Trophoblast cell (in vitro differentiated cells and primary cell): ENCODE measurements around the gene HTRA2.

Experiments used
- DNase-seq, 2 donors: peaks; one replicate each; pipeline ENCODE4 v3.0.0-alpha.2; 2016
- H2AFZ ChIP-seq: 2 replicates; pipeline ENCODE4 v1.6.1; 2013; ENCODE audit warnings: low read length, moderate library complexity, mild to moderate bottlenecking; ENCODE audit not compliant: insufficient read depth, poor library complexity
- H2AK5ac ChIP-seq: 2 replicates; pipeline ENCODE4 v1.6.1; 2013; ENCODE audit warnings: mild to moderate bottlenecking, low read length
- H2BK120ac ChIP-seq: 2 replicates; pipeline ENCODE4 v1.6.1; 2013; ENCODE audit warnings: low read length, mild to moderate bottlenecking, moderate library complexity; ENCODE audit not compliant: insufficient read depth, poor library complexity
- H2BK12ac ChIP-seq: 2 replicates; pipeline ENCODE4 v1.6.1; 2013; ENCODE audit warnings: mild to moderate bottlenecking, low read length, moderate library complexity
- H2BK5ac ChIP-seq: 2 replicates; pipeline ENCODE4 v1.6.1; 2013; ENCODE audit warnings: low read length, low read depth, moderate library complexity, mild to moderate bottlenecking; ENCODE audit not compliant: poor library complexity
- H3K14ac ChIP-seq: 2 replicates; pipeline ENCODE4 v1.6.1; 2013; ENCODE audit warnings: mild to moderate bottlenecking, low read length
- H3K18ac ChIP-seq: 2 replicates; pipeline ENCODE4 v1.6.1; 2013; ENCODE audit warnings: mild to moderate bottlenecking, low read length
- H3K23ac ChIP-seq: 2 replicates; pipeline ENCODE4 v1.6.1; 2013; ENCODE audit warnings: low read length
- H3K27ac ChIP-seq: 2 replicates; pipeline ENCODE4 v1.5.1; 2013; ENCODE audit warnings: low read depth, mild to moderate bottlenecking, inconsistent platforms, low read length, moderate library complexity
- H3K27me3 ChIP-seq: 2 replicates; pipeline ENCODE4 v1.6.1; 2013; ENCODE audit warnings: inconsistent platforms, mild to moderate bottlenecking, low read length, moderate library complexity; ENCODE audit not compliant: insufficient read depth
- H3K36me3 ChIP-seq, 2 experiments: 1 replicate in 1 of 2; 2 replicates in 1 of 2; pipeline ENCODE4 v1.6.1; 2013; ENCODE audit warnings: low read length in 2 of 2, mild to moderate bottlenecking in 2 of 2, moderate library complexity in 1 of 2; ENCODE audit not compliant: insufficient read depth in 2 of 2, control insufficient read depth in 1 of 2
- H3K4ac ChIP-seq: 2 replicates; pipeline ENCODE4 v1.6.1; 2013; ENCODE audit warnings: low read depth, mild to moderate bottlenecking, low read length, moderate library complexity
- H3K4me1 ChIP-seq, 2 experiments: 1 replicate in 1 of 2; 2 replicates in 1 of 2; pipeline ENCODE4 v1.6.1; 2013; ENCODE audit warnings: low read length in 2 of 2, mild to moderate bottlenecking in 2 of 2, moderate library complexity in 1 of 2; ENCODE audit not compliant: insufficient read depth in 2 of 2, control insufficient read depth in 1 of 2
- H3K4me2 ChIP-seq: 2 replicates; pipeline ENCODE4 v1.6.1; 2013; ENCODE audit warnings: inconsistent platforms, mild to moderate bottlenecking, low read length, moderate library complexity
- H3K4me3 ChIP-seq: 2 replicates; pipeline ENCODE4 v1.5.1; 2013; ENCODE audit warnings: mild to moderate bottlenecking, low read depth, low read length, inconsistent platforms
- H3K79me1 ChIP-seq: one replicate; pipeline ENCODE4 v1.6.1; 2013; ENCODE audit warnings: low read length
- H3K79me2 ChIP-seq: 2 replicates; pipeline ENCODE4 v1.6.1; 2013; ENCODE audit warnings: low read length, mild to moderate bottlenecking; ENCODE audit not compliant: control insufficient read depth, insufficient read depth, poor library complexity
- H3K9ac ChIP-seq: 2 replicates; pipeline ENCODE4 v1.6.1; 2013; ENCODE audit warnings: mild to moderate bottlenecking, low read length
- H3K9me3 ChIP-seq: 2 replicates; pipeline ENCODE4 v1.6.1; 2013; ENCODE audit warnings: low read depth, mild to moderate bottlenecking, control low read depth, inconsistent platforms, low read length; ENCODE audit not compliant: insufficient read depth
- H4K12ac ChIP-seq: 2 replicates; pipeline ENCODE4 v1.6.1; 2013; ENCODE audit warnings: low read depth, mild to moderate bottlenecking, low read length, moderate library complexity
- H4K8ac ChIP-seq: 2 replicates; pipeline ENCODE4 v1.6.1; 2013; ENCODE audit warnings: low read depth, mild to moderate bottlenecking, low read length, moderate library complexity
- H4K91ac ChIP-seq: one replicate; pipeline ENCODE4 v1.6.1; 2013; ENCODE audit warnings: low read depth, mild to moderate bottlenecking, low read length, moderate library complexity
- WGBS: extraction: QIAGEN DNeasy Blood & Tissue Kit; methylation state at CpG from one replicate; pipeline ENCODE4 v1.1.7; 2013; ENCODE audit warnings: missing lambda C conversion rate; ENCODE audit not compliant: insufficient read length, insufficient coverage; ENCODE audit errors: extremely low coverage; 5-methylcytosine and 5-hydroxymethylcytosine counted together

The HTRA2 gene

GRCh38 chr2:74514368-74515270 is 15.1 kb upstream of the HTRA2 start, which contains the start of gene TLX2:
TLX2 (plus strand) TSS chr2:74514450; CDS start chr2:74514807, 357 bp downstream.
- Histone ChIP-seq H3K9ac (no peak within 1 kb of the TSS), H3K27ac (no peak within 1 kb of the TSS), H3K4me1 (peaks cover 6 to 10% of the 10 kb centered on the region in 2 experiments), H3K23ac (no peak within 1 kb of the TSS), H4K8ac (no peak within 1 kb of the TSS), H2BK5ac (no peak within 1 kb of the TSS), H3K4ac (no peak within 1 kb of the TSS), H3K4me2 (no peak within 1 kb of the TSS), H4K91ac (no peak within 1 kb of the TSS), H3K79me2 (no peaks in the 10 kb centered on the region), H3K14ac (no peak within 1 kb of the TSS), H2BK120ac (no peak within 1 kb of the TSS), H3K36me3 (no peaks in the 10 kb centered on the region), H3K9me3 (peaks cover 16% of the 10 kb centered on the region), H2AFZ (no peak within 1 kb of the TSS), H4K12ac (no peak within 1 kb of the TSS), H3K18ac (no peak within 1 kb of the TSS), H3K79me1 (no peaks in the 10 kb centered on the region), H3K27me3 (peaks cover 80% of the 10 kb centered on the region), H2AK5ac (no peak within 1 kb of the TSS), H3K4me3 (no peak within 1 kb of the TSS), H2BK12ac (no peak within 1 kb of the TSS)
- WGBS, result no CpG with 5 or more reads among the region's 82 CpGs
- no peak for DNase-seq

- no peak overlapping the region for H2BK5ac ChIP-seq
- H2BK120ac ChIP-seq, result no peak overlapping the region
- H3K18ac ChIP-seq, result no peak overlapping the region
- H3K36me3 ChIP-seq, result no peaks in the 10 kb centered on the region
- H4K12ac ChIP-seq, result no peak overlapping the region
- no peak overlapping the region for H4K91ac ChIP-seq
- H3K4me2 ChIP-seq, result peak overlapping the region; percentile 39
- no peak overlapping the region for H2AFZ ChIP-seq
- no peaks in the 10 kb centered on the region for H3K79me2 ChIP-seq
- H2AK5ac ChIP-seq, result no peak overlapping the region
- H4K8ac ChIP-seq, result no peak overlapping the region
- WGBS, result no CpG with 5 or more reads among the region's 60 CpGs
- H2BK12ac ChIP-seq, result no peak overlapping the region
- H3K27ac ChIP-seq, result no peak overlapping the region
- DNase-seq, result no peak
- no peak overlapping the region for H3K14ac ChIP-seq
- peaks cover 6 to 10% of the 10 kb centered on the region in 2 experiments for H3K4me1 ChIP-seq
- peak overlapping the region; percentile 42 for H3K4me3 ChIP-seq
- H3K9me3 ChIP-seq, result peaks cover 16% of the 10 kb centered on the region
- H3K9ac ChIP-seq, result no peak overlapping the region
- no peak overlapping the region for H3K23ac ChIP-seq
- no peaks in the 10 kb centered on the region for H3K79me1 ChIP-seq
- peaks cover 75% of the 10 kb centered on the region for H3K27me3 ChIP-seq
- no peak overlapping the region for H3K4ac ChIP-seq
Measured at GRCh38 chr2:74515271-74515980, 14.3 kb upstream of the HTRA2 start.

- Histone ChIP-seq H4K8ac (no peak overlapping the region), H3K27ac (no peak overlapping the region), H3K9ac (no peak overlapping the region), H3K4me2 (peak overlapping the region; percentile 39), H3K9me3 (peaks cover 16% of the 10 kb centered on the region), H4K12ac (no peak overlapping the region), H2BK12ac (no peak overlapping the region), H3K14ac (no peak overlapping the region), H3K4me3 (no peak overlapping the region), H2AK5ac (no peak overlapping the region), H3K27me3 (peaks cover 74% of the 10 kb centered on the region), H3K4ac (no peak overlapping the region), H2BK120ac (no peak overlapping the region), H4K91ac (no peak overlapping the region), H3K36me3 (no peaks in the 10 kb centered on the region), H3K4me1 (peaks cover 6 to 10% of the 10 kb centered on the region in 2 experiments), H3K23ac (no peak overlapping the region), H2AFZ (no peak overlapping the region), H3K79me2 (no peaks in the 10 kb centered on the region), H3K79me1 (no peaks in the 10 kb centered on the region), H2BK5ac (no peak overlapping the region), H3K18ac (no peak overlapping the region)
- WGBS, result no CpG with 5 or more reads among the region's 72 CpGs
- DNase-seq, result no peak
Measured at GRCh38 chr2:74515981-74516633, 13.6 kb upstream of the HTRA2 start.

- no peak overlapping the region for H3K4me3 ChIP-seq
- peaks cover 68% of the 10 kb centered on the region for H3K27me3 ChIP-seq
- no peak for DNase-seq
- no peak overlapping the region for H4K12ac ChIP-seq
- H3K9me3 ChIP-seq, result peaks cover 16% of the 10 kb centered on the region
- H3K4me1 ChIP-seq, result peaks cover 6 to 10% of the 10 kb centered on the region in 2 experiments
- H3K18ac ChIP-seq, result no peak overlapping the region
- H3K9ac ChIP-seq, result no peak overlapping the region
- H4K91ac ChIP-seq, result no peak overlapping the region
- no peak overlapping the region for H2AFZ ChIP-seq
- no peak overlapping the region for H3K27ac ChIP-seq
- H2AK5ac ChIP-seq, result no peak overlapping the region
- no peak overlapping the region for H2BK120ac ChIP-seq
- WGBS, result no CpG with 5 or more reads among the region's 13 CpGs
- no peak overlapping the region for H3K4me2 ChIP-seq
- no peak overlapping the region for H2BK12ac ChIP-seq
- H3K23ac ChIP-seq, result no peak overlapping the region
- no peak overlapping the region for H2BK5ac ChIP-seq
- no peak overlapping the region for H3K14ac ChIP-seq
- H3K79me2 ChIP-seq, result no peaks in the 10 kb centered on the region
- no peak overlapping the region for H4K8ac ChIP-seq
- no peak overlapping the region for H3K4ac ChIP-seq
- no peaks in the 10 kb centered on the region for H3K36me3 ChIP-seq
- no peaks in the 10 kb centered on the region for H3K79me1 ChIP-seq
Measured at GRCh38 chr2:74516650-74517049, 13.1 kb upstream of the HTRA2 start.
